Measurements from ENCODE around the gene UNC5A.

UNC5A gene

GRCh38 chr5:176862330-176862995 lies 52.1 kb downstream of the UNC5A start:
- TF ChIP-seq POLR2AphosphoS5 (IDR thresholded peaks at IDR 0.05; ENCODE audit: borderline replicate concordance, low read depth, low read length) (no peak), FOXP2 (optimal IDR thresholded peaks at IDR 0.05; ENCODE audit: control extremely low read depth, extremely low read length, insufficient read depth) (no peak), EZH2 (IDR thresholded peaks at IDR 0.05) (no peak)

GRCh38 chr5:176863041-176863764 lies 52.8 kb downstream of the UNC5A start:
- no peak for TF ChIP-seq FOXP2 (optimal IDR thresholded peaks at IDR 0.05; ENCODE audit: control extremely low read depth, extremely low read length, insufficient read depth)
- TF ChIP-seq EZH2 (IDR thresholded peaks at IDR 0.05): no peak
- TF ChIP-seq POLR2AphosphoS5 (IDR thresholded peaks at IDR 0.05; ENCODE audit: borderline replicate concordance, low read depth, low read length): no peak
- DNase-seq (ENCODE audit: low read depth, low spot score): no peak
- no peak overlapping the region for H3K27ac ChIP-seq
- H3K36me3 ChIP-seq (ENCODE audit: insufficient read depth, low read length): no peaks in the 10 kb centered on the region
- H3K4me3 ChIP-seq: no peak overlapping the region
- no peak overlapping the region for H3K9ac ChIP-seq (ENCODE audit: insufficient read length)
- no peaks in the 10 kb centered on the region for H3K9me3 ChIP-seq (ENCODE audit: low read depth, low read length)

More at GRCh38 chr5:176862330-176862995, 52.1 kb downstream of the UNC5A start:
- H3K36me3 ChIP-seq (ENCODE audit: insufficient read depth, low read length): no peaks in the 10 kb centered on the region
- H3K9me3 ChIP-seq (ENCODE audit: low read depth, low read length): no peaks in the 10 kb centered on the region
- H3K9ac ChIP-seq (ENCODE audit: insufficient read length): no peak overlapping the region
- no peak overlapping the region for H3K4me3 ChIP-seq
- DNase-seq (ENCODE audit: low read depth, low spot score): no peak
- H3K27ac ChIP-seq: no peak overlapping the region

- Histone ChIP-seq H3K36me3 (ENCODE audit: insufficient read depth, low read length) (no peaks in the 10 kb centered on the region), H3K27ac (no peak overlapping the region), H3K9me3 (ENCODE audit: low read depth, low read length) (no peaks in the 10 kb centered on the region), H3K9ac (ENCODE audit: insufficient read length) (no peak overlapping the region), H3K4me3 (no peak overlapping the region)
- no peak for DNase-seq (ENCODE audit: low read depth, low spot score)
- no peak for TF ChIP-seq EZH2 (IDR thresholded peaks at IDR 0.05)
- TF ChIP-seq FOXP2 (optimal IDR thresholded peaks at IDR 0.05; ENCODE audit: control extremely low read depth, extremely low read length, insufficient read depth): no peak
- no peak for TF ChIP-seq POLR2AphosphoS5 (IDR thresholded peaks at IDR 0.05; ENCODE audit: borderline replicate concordance, low read depth, low read length)
Observed at GRCh38 chr5:176863765-176864098, 53.4 kb downstream of the UNC5A start.

- Histone ChIP-seq H3K36me3 (ENCODE audit: insufficient read depth, low read length) (no peaks in the 10 kb centered on the region), H3K4me3 (no peak overlapping the region), H3K27ac (no peak overlapping the region), H3K9ac (ENCODE audit: insufficient read length) (no peak overlapping the region), H3K9me3 (ENCODE audit: low read depth, low read length) (no peaks in the 10 kb centered on the region)
- no peak for TF ChIP-seq POLR2AphosphoS5 (IDR thresholded peaks at IDR 0.05; ENCODE audit: borderline replicate concordance, low read depth, low read length)
- TF ChIP-seq FOXP2 (optimal IDR thresholded peaks at IDR 0.05; ENCODE audit: control extremely low read depth, extremely low read length, insufficient read depth): no peak
- TF ChIP-seq EZH2 (IDR thresholded peaks at IDR 0.05): no peak
- no peak for DNase-seq (ENCODE audit: low read depth, low spot score)
Observed at GRCh38 chr5:176864755-176865154, 54.4 kb downstream of the UNC5A start.

GRCh38 chr5:176865964-176866363 lies 55.6 kb downstream of the UNC5A start:
- H3K9me3 ChIP-seq (ENCODE audit: low read depth, low read length): no peaks in the 10 kb centered on the region
- H3K36me3 ChIP-seq (ENCODE audit: insufficient read depth, low read length): no peaks in the 10 kb centered on the region
- H3K4me3 ChIP-seq: no peak overlapping the region
- no peak for DNase-seq (ENCODE audit: low read depth, low spot score)
- no peak overlapping the region for H3K27ac ChIP-seq
- no peak for TF ChIP-seq POLR2AphosphoS5 (IDR thresholded peaks at IDR 0.05; ENCODE audit: borderline replicate concordance, low read depth, low read length)
- no peak for TF ChIP-seq FOXP2 (optimal IDR thresholded peaks at IDR 0.05; ENCODE audit: control extremely low read depth, extremely low read length, insufficient read depth)
- TF ChIP-seq EZH2 (IDR thresholded peaks at IDR 0.05): no peak
- H3K9ac ChIP-seq (ENCODE audit: insufficient read length): no peak overlapping the region

- TF ChIP-seq POLR2AphosphoS5 (IDR thresholded peaks at IDR 0.05; ENCODE audit: borderline replicate concordance, low read depth, low read length) (no peak), EZH2 (IDR thresholded peaks at IDR 0.05) (no peak), FOXP2 (optimal IDR thresholded peaks at IDR 0.05; ENCODE audit: control extremely low read depth, extremely low read length, insufficient read depth) (no peak)
Observed at GRCh38 chr5:176866707-176867310, 56.5 kb downstream of the UNC5A start.

GRCh38 chr5:176868126-176868525 lies 57.8 kb downstream of the UNC5A start:
- Histone ChIP-seq H3K27ac (no peak overlapping the region), H3K9ac (ENCODE audit: insufficient read length) (no peak overlapping the region), H3K9me3 (ENCODE audit: low read depth, low read length) (no peaks in the 10 kb centered on the region), H3K4me3 (no peak overlapping the region), H3K36me3 (ENCODE audit: insufficient read depth, low read length) (no peaks in the 10 kb centered on the region)
- no peak for TF ChIP-seq FOXP2 (optimal IDR thresholded peaks at IDR 0.05; ENCODE audit: control extremely low read depth, extremely low read length, insufficient read depth)
- no peak for TF ChIP-seq EZH2 (IDR thresholded peaks at IDR 0.05)
- TF ChIP-seq POLR2AphosphoS5 (IDR thresholded peaks at IDR 0.05; ENCODE audit: borderline replicate concordance, low read depth, low read length): no peak
- no peak for DNase-seq (ENCODE audit: low read depth, low spot score)

More at GRCh38 chr5:176866707-176867310, 56.5 kb downstream of the UNC5A start:
- H3K4me3 ChIP-seq: no peak overlapping the region
- no peaks in the 10 kb centered on the region for H3K9me3 ChIP-seq (ENCODE audit: low read depth, low read length)
- no peak overlapping the region for H3K27ac ChIP-seq
- DNase-seq (ENCODE audit: low read depth, low spot score): no peak
- no peaks in the 10 kb centered on the region for H3K36me3 ChIP-seq (ENCODE audit: insufficient read depth, low read length)
- no peak overlapping the region for H3K9ac ChIP-seq (ENCODE audit: insufficient read length)

GRCh38 chr5:176868731-176869130 lies 58.4 kb downstream of the UNC5A start:
- TF ChIP-seq EZH2 (IDR thresholded peaks at IDR 0.05): no peak
- TF ChIP-seq FOXP2 (optimal IDR thresholded peaks at IDR 0.05; ENCODE audit: control extremely low read depth, extremely low read length, insufficient read depth): no peak
- no peak for TF ChIP-seq POLR2AphosphoS5 (IDR thresholded peaks at IDR 0.05; ENCODE audit: borderline replicate concordance, low read depth, low read length)
- Histone ChIP-seq H3K36me3 (ENCODE audit: insufficient read depth, low read length) (no peaks in the 10 kb centered on the region), H3K9ac (ENCODE audit: insufficient read length) (no peak overlapping the region), H3K27ac (no peak overlapping the region), H3K9me3 (ENCODE audit: low read depth, low read length) (no peaks in the 10 kb centered on the region), H3K4me3 (no peak overlapping the region)
- no peak for DNase-seq (ENCODE audit: low read depth, low spot score)

Measured in SK-N-MC (cell line).